CD4-positive, alpha-beta T cell treated with Interleukin-12 subunit alpha and Interleukin-12 subunit beta, for 1 hour (primary cell): Measurements from ENCODE around the gene RABL2A.
"Not testable (repeated sequence)": the region's sequence is repeated elsewhere in the genome, so short reads cannot be mapped to it uniquely, and the experiment has no call there.

Experiments used
- DNase-seq: peaks from one replicate; pipeline ENCODE4 v3.0.0-alpha.2; 2020

RABL2A gene

GRCh38 chr2:113626616-113627330, at the start of gene RABL2A:
Gene RABL2A, plus strand, starts transcription at chr2:113627266. Its CDS starts 1,341 bp downstream, at chr2:113628607.
- peak; percentile 91 for DNase-seq

GRCh38 chr2:113578508-113578907, 48.6 kb upstream of the RABL2A start:
- not testable (repeated sequence) for DNase-seq

GRCh38 chr2:113582473-113582872, 44.6 kb upstream of the RABL2A start:
- DNase-seq, result not testable (repeated sequence)

GRCh38 chr2:113583521-113584225, 43.4 kb upstream of the RABL2A start:
- DNase-seq, result peak; percentile 82

GRCh38 chr2:113584311-113585092, 42.6 kb upstream of the RABL2A start:
- DNase-seq, result not testable (repeated sequence)

GRCh38 chr2:113587201-113587600, 39.9 kb upstream of the RABL2A start:
- DNase-seq, result peak; percentile 70

- DNase-seq, result not testable (repeated sequence)
These were observed 37.5 kb upstream of the RABL2A start for GRCh38 chr2:113589591-113589990.

GRCh38 chr2:113591926-113592325, 35.1 kb upstream of the RABL2A start:
- peak; percentile 24 for DNase-seq

GRCh38 chr2:113593280-113593679, 33.8 kb upstream of the RABL2A start:
- not testable (repeated sequence) for DNase-seq

- not testable (repeated sequence) for DNase-seq
These were observed 31.3 kb upstream of the RABL2A start for GRCh38 chr2:113595725-113596124.

GRCh38 chr2:113597164-113597563, 29.9 kb upstream of the RABL2A start:
- DNase-seq, result not testable (repeated sequence)

GRCh38 chr2:113597572-113597971, 29.5 kb upstream of the RABL2A start:
- DNase-seq, result not testable (repeated sequence)

- not testable (repeated sequence) for DNase-seq
These were observed 28.9 kb upstream of the RABL2A start for GRCh38 chr2:113598180-113598579.

- not testable (repeated sequence) for DNase-seq
These were observed 28.3 kb upstream of the RABL2A start for GRCh38 chr2:113598738-113599137.

- DNase-seq, result not testable (repeated sequence)
These were observed 27.9 kb upstream of the RABL2A start for GRCh38 chr2:113599208-113599607.

GRCh38 chr2:113602040-113602769, 24.9 kb upstream of the RABL2A start:
- peak; percentile 46 for DNase-seq

- no peak for DNase-seq
These were observed 24.1 kb upstream of the RABL2A start for GRCh38 chr2:113602869-113603466.

- peak; percentile 91 for DNase-seq
These were observed 23.5 kb upstream of the RABL2A start for GRCh38 chr2:113603467-113604084.

- DNase-seq, result peak; percentile 96
These were observed 23.0 kb upstream of the RABL2A start for GRCh38 chr2:113604085-113604477.

- DNase-seq, result not testable (repeated sequence)
These were observed 22.4 kb upstream of the RABL2A start for GRCh38 chr2:113604661-113605060.

GRCh38 chr2:113606036-113606435, 21.0 kb upstream of the RABL2A start:
- not testable (repeated sequence) for DNase-seq

- not testable (repeated sequence) for DNase-seq
These were observed 17.2 kb upstream of the RABL2A start for GRCh38 chr2:113609822-113610221.
